Eye (tissue), 1 donor: Measurements from ENCODE around the gene IRGQ.
A peak's percentile ranks its signal among the peaks of the same experiment; 100 is the strongest.

Experiments used
- DNase-seq: peaks from one replicate; pipeline ENCODE4 v3.0.0-alpha.2; 2015

IRGQ gene

DNA sequence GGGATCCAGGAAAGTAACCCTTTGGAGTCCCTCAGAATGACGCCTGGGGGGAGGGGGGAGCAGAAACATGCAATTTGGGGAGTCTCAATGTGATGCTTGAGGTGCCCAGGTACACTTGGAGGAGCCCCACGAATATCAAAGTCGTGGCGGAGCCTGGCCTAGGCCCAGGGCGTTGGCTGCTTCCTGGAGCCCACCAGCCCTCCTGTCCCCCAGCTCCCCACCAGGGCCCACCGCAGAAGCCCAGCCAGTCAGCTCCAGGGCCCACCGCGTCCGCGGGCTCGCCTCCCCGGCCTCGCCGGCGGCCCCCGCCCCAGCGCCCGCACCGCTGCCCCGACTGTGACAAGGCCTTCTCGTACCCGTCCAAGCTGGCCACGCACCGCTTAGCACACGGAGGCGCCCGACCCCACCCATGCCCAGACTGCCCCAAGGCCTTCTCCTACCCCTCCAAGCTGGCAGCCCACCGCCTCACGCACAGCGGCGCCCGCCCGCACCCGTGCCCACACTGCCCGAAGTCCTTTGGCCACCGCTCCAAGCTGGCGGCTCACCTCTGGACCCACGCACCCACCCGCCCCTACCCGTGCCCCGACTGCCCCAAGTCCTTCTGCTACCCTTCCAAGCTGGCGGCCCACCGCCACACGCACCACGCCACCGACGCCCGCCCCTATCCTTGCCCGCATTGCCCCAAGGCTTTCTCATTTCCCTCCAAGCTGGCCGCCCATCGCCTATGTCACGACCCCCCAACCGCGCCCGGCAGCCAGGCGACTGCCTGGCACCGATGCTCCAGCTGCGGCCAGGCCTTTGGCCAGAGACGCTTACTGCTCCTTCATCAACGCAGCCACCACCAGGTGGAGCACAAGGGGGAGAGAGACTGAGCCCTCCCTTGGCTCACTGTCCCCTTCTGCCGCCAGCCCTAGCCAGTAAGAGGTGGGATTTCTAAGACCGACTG is 60.8 kb downstream of the IRGQ start:
- DNase-seq: peak; percentile 87
